ENCODE data around the gene BABAM2.
A peak's percentile ranks its signal among the peaks of the same experiment; 100 is the strongest.

BABAM2 gene

GRCh38 chr2:28160986-28161425, 270.5 kb downstream of the BABAM2 start:
- no peak for DNase-seq (ENCODE audit: low read depth, low spot score)

DNA sequence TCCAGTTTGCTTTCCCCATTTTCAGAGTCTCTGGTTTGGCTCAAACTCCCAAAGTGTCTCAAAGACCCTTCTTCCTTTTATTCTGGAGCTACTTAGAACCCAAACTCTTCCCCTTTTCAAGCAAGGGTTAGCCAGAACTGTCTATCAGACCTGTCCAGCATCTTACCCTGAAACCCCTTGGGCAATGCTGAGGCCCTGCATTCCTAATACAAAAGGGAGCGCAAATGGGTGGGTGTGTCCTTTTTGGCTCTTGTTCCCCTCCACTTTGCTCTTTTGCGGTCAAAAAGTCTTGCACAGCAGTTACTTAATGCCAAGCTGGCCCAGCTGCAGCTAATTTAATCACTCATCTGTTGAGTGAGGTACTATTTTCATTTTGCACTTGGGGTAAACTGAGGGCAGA, 270.9 kb downstream of the BABAM2 start:
- DNase-seq (ENCODE audit: low read depth, low spot score), result no peak
- H3K4me3 ChIP-seq (ENCODE audit: low read length), result no peak overlapping the region

More at GRCh38 chr2:28160986-28161425, 270.5 kb downstream of the BABAM2 start:
- no peak overlapping the region for H3K4me3 ChIP-seq (ENCODE audit: low read length)

DNA sequence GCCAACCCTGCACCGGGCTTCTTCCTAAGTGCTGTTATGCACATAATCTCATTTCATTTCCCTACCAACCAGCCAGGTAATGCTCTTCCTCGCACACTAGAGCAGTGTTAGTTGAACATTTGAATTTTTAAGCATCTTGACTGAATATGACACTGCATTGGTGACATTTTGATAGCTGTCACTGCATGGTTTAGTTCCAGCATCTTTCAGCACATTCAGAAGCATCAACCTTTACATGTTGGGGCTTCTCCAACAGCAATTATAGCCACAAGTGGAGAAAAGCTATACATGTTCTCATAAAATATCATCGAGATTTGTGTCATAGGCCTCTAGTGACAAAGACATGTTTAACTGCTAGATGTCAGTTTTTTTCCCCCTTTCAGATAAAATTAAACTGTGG, 272.0 kb downstream of the BABAM2 start:
- DNase-seq (ENCODE audit: low read depth, low spot score), result no peak
- no peak overlapping the region for H3K4me3 ChIP-seq (ENCODE audit: low read length)

DNA sequence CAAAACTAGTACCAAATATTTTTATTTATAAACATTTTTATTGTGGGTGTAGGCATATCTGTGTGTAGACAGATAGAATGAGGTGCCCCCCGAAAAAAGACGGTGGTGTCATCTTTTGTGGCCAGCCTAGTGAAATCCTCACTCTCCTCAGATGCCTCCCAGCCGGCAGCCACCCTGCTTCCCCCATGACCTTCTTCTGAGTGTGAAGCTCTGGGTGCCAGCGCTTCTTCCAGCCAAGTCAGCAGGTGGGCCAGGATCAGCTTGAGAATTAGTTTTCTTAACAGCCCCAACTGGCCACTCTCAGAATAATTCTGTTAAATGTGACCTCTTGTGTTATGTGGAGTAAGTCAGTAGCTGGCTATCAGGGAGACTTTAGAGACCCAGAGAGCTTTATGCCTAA, 272.5 kb downstream of the BABAM2 start:
- H3K4me3 ChIP-seq (ENCODE audit: low read length), result no peak overlapping the region
- no peak for DNase-seq (ENCODE audit: low read depth, low spot score)

- no peak overlapping the region for H3K4me3 ChIP-seq (ENCODE audit: low read length)
- DNase-seq (ENCODE audit: low read depth, low spot score), result no peak
Observed at GRCh38 chr2:28163627-28164279, 273.2 kb downstream of the BABAM2 start.

GRCh38 chr2:28164280-28164801, 273.8 kb downstream of the BABAM2 start:
- no peak overlapping the region for H3K4me3 ChIP-seq (ENCODE audit: low read length)
- no peak for DNase-seq (ENCODE audit: low read depth, low spot score)

DNA sequence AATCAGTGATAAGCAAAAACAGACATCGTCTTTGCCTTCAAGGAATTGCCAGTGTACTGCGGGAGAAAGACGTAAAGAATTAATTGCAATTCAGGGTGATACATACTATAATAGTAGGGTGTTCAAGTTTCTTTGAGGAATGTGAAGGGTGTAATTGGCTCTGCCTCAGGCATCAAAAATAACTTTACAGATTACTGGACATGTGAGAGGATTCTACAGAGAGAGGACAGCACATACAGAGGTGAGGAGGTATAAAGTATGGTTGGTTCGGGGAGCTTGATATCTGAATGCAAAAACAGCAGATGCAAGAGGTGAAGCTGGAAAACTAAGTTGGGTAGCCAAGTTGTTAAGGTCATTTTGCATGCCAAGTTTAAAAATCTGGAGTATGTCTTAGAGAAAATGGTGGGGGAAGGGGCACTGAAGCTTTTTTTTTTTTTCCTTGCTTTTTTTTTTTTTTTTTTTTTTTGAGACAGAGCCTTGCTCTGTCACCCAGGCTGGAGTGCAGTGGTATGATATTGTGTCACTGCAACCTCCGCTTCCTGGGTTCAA, 274.6 kb downstream of the BABAM2 start:
- no peak for DNase-seq (ENCODE audit: low read depth, low spot score)
- no peak overlapping the region for H3K4me3 ChIP-seq (ENCODE audit: low read length)

DNA sequence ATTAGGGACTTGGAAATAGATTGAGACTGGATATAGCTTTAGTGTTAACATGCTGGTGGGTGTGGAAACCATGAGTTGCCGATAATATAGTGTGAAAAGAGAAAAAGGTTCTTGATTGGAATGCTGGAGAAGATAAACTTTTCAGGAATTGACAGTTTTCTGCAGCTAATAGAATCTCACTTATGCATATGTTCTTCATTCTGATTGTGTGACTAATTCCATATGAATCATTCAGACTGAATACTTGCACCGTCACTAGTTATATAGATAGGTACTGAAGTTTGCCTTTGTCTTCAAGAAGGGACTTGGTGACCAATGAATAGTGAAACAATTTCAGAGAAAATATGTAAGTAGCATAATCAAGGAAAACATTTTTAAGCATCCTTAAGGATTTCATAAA, 276.4 kb downstream of the BABAM2 start:
- H3K4me3 ChIP-seq (ENCODE audit: low read length), result no peak overlapping the region
- DNase-seq (ENCODE audit: low read depth, low spot score), result no peak

GRCh38 chr2:28168376-28168775, 277.8 kb downstream of the BABAM2 start:
- DNase-seq (ENCODE audit: low read depth, low spot score), result no peak

GRCh38 chr2:28169492-28169891, 279.0 kb downstream of the BABAM2 start:
- DNase-seq (ENCODE audit: low read depth, low spot score), result no peak
- H3K4me3 ChIP-seq (ENCODE audit: low read length), result no peak overlapping the region

More at GRCh38 chr2:28168376-28168775, 277.8 kb downstream of the BABAM2 start:
- no peak overlapping the region for H3K4me3 ChIP-seq (ENCODE audit: low read length)

DNA sequence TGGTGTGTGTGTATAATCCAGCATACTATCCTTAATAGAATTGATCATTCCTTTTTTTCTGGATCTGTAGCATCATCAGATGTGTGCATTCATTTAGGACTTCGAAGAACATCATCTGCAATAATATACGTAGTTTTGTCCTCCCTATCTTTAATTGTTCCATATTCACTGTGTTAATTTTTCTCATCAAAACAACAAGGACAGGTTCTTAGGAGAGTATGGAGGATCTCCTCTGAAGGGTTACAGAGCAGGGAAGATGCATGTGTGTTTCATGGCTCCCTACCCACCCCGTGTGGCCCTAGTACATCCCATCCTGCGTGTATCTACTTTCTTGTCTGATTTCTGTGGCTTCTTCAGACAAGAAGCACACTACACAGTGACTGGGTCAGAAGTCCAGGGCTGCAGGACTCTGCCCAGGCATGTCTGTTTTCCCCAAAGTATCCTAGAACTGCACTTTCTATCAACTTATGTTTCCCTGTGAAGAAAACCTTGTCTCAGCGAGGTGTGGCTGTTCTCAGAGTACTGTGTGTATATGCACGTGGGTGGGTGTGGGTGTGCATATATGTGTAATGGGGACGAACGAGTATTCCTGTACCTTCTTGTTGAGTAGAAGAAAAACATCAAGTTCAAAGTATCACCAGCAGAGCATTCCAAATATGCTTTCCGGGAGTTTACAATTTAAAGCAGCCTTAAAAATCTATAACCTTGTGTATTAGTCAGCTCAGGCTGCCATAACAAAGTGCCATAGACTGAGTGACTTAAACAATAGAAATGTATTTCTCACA, 281.8 kb downstream of the BABAM2 start:
- no peak for DNase-seq (ENCODE audit: low read depth, low spot score)
- H3K4me3 ChIP-seq (ENCODE audit: low read length), result no peak overlapping the region

DNA sequence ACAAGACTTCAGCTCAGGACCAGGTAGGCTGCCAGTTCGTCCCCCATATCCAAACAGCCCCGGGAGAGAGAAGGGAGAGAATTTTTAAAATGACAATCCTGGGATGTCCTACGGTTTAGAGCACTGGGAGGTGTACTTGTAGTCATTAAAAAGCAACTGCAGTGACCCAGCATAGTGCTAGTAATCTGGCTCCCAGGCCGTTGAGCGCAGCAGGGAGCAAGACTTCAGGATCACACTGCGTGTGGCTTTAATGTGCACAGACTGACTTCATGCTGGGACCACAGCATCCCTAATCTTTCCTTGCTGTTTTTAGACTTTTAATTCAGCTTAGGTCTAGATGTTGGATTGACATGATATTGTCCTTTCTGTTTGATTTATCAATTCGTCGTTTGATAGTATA, 282.8 kb downstream of the BABAM2 start:
- H3K4me3 ChIP-seq (ENCODE audit: low read length), result no peak overlapping the region
- DNase-seq (ENCODE audit: low read depth, low spot score), result no peak

DNA sequence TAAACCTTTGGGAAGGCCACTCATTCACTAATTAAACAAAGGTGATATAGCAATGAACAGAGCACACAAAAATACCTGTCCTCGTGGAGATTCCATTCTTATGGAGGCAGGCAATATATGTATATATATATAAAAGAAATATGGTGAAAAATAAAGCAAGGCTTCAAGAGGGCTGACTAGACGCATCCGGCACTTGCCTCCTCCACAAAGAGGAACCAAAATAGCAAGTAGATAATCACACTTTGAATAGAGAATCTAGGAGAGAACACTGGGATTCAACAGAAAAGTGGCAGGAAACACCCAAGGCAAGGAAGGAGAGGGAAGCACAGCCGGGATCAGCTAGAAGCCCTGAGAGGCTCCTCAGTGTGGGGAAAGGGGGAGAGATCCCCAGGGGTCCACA, 283.7 kb downstream of the BABAM2 start:
- no peak for DNase-seq (ENCODE audit: low read depth, low spot score)
- H3K4me3 ChIP-seq (ENCODE audit: low read length), result no peak overlapping the region

- DNase-seq (ENCODE audit: low read depth, low spot score), result peak; percentile 18
Observed at GRCh38 chr2:28175028-28175427, 284.5 kb downstream of the BABAM2 start.

GRCh38 chr2:28178946-28179345, 288.4 kb downstream of the BABAM2 start:
- H3K4me3 ChIP-seq (ENCODE audit: low read length), result no peak overlapping the region
- DNase-seq (ENCODE audit: low read depth, low spot score), result no peak

More at GRCh38 chr2:28175028-28175427, 284.5 kb downstream of the BABAM2 start:
- H3K4me3 ChIP-seq (ENCODE audit: low read length), result no peak overlapping the region

- no peak overlapping the region for H3K4me3 ChIP-seq (ENCODE audit: low read length)
- DNase-seq (ENCODE audit: low read depth, low spot score), result no peak
Observed at GRCh38 chr2:28181801-28182200, 291.3 kb downstream of the BABAM2 start.

DNA sequence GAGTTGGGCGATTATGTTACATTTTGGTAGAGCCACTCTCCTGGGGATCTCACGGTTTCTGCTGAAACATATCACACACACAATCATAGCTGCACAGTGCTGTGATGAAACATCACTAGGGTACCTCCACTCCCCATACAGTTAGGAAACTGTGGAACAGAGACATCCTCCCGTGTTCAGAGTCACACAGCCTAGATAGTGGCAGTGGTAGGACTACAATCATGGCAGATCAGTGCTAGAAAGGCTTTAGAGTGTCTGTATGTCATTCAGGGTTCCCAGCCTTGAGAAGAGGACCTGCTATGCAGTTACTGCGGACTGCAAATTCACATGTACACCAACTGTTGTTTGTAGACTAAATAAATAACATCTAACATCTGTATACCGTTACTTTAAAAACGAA, 291.8 kb downstream of the BABAM2 start:
- H3K4me3 ChIP-seq (ENCODE audit: low read length), result no peak overlapping the region
- no peak for DNase-seq (ENCODE audit: low read depth, low spot score)

DNA sequence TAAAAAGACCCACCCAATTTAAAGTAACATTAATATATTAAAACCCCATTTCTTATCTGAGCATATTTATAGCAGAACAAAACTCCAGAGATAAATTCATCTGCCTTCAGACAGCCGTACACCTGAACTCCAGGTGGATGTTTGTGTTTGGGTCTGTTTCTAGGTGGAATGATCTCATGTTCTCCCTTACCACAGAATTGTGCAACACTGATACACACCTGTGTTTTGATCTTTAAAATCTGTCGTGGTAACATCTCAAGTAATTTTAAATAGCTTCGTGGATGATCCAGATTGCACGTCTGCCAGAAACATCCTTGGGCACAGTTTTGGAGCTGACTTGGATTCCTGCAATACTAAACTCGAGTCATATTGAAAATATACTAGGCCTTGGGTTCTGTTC, 294.6 kb downstream of the BABAM2 start:
- no peak overlapping the region for H3K4me3 ChIP-seq (ENCODE audit: low read length)
- DNase-seq (ENCODE audit: low read depth, low spot score), result no peak

GRCh38 chr2:28185891-28186290, 295.4 kb downstream of the BABAM2 start:
- DNase-seq (ENCODE audit: low read depth, low spot score), result no peak
- no peak overlapping the region for H3K4me3 ChIP-seq (ENCODE audit: low read length)

DNA sequence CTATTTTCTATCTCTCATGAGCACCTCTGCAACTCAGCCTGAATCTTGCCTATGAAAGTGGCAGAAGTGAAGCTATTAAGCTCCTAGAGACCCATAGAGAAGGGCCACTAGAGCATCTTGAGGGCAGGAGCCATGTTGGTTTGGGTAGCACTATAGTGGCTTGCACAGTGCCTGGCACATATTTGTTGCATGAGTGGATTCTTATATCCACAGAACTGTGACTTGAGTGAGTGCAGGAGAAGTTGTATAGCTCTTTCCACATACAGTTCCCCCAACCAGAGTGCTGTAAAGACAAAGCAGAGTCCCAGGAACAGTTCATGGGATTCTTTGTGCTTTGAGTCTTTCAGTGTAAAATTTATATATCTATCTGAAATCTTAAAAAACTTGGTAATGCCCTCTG, 296.7 kb downstream of the BABAM2 start:
- DNase-seq (ENCODE audit: low read depth, low spot score), result no peak
- H3K4me3 ChIP-seq (ENCODE audit: low read length), result no peak overlapping the region
